SU-DHL-6 (cell line): ENCODE data around the gene DPF1.

Experiments used
- H2AFZ ChIP-seq: fragments of 200-600 bp; sonication (generic); 2 replicates; pipeline ENCODE4 v1.6.1; 2014; ENCODE audit warnings: low read depth, mild to moderate bottlenecking, moderate library complexity, mixed read lengths, antibody characterized with exemption, low read length; ENCODE audit not compliant: severe bottlenecking
- H3F3A ChIP-seq: fragments of 200-600 bp; shearing (Covaris generic); 2 replicates; pipeline ENCODE4 v1.6.0; 2016; ENCODE audit warnings: antibody characterized with exemption, mild to moderate bottlenecking; ENCODE audit not compliant: insufficient read depth
- H3K27ac ChIP-seq: fragments of 200-600 bp; sonication (generic); 2 replicates; pipeline ENCODE4 v1.5.1; 2016; ENCODE audit warnings: low read depth, mild to moderate bottlenecking, low read length, moderate library complexity, mixed read lengths
- H3K27me3 ChIP-seq: fragments of 200-600 bp; sonication (generic), shearing (Covaris generic); 2 replicates; pipeline ENCODE4 v1.6.0; 2014; ENCODE audit warnings: mild to moderate bottlenecking, low read length
- H3K36me3 ChIP-seq: fragments of 200-600 bp; sonication (generic); 2 replicates; pipeline ENCODE4 v1.6.1; 2014; ENCODE audit warnings: mild to moderate bottlenecking, low read length, mixed read lengths
- H3K4me2 ChIP-seq: fragments of 300-600, 200-600 bp; shearing (Covaris generic), sonication (generic); 2 replicates; pipeline ENCODE4 v1.6.0; 2014; ENCODE audit warnings: low read length, low read depth, mild to moderate bottlenecking; ENCODE audit not compliant: poor library complexity, severe bottlenecking
- H3K4me3 ChIP-seq: fragments of 200-600 bp; sonication (generic); 2 replicates; pipeline ENCODE4 v1.5.1; 2014; ENCODE audit warnings: antibody characterized with exemption, low read length, mild to moderate bottlenecking, mixed read lengths; ENCODE audit not compliant: insufficient read depth, poor library complexity, severe bottlenecking
- H3K79me2 ChIP-seq: fragments of 200-600 bp; sonication (generic); 2 replicates; pipeline ENCODE4 v1.6.1; 2014; ENCODE audit warnings: mild to moderate bottlenecking, low read length, moderate library complexity; ENCODE audit not compliant: insufficient read depth
- H3K9ac ChIP-seq: fragments of 200-600 bp; sonication (generic); 2 replicates; pipeline ENCODE4 v1.7.0; 2014; ENCODE audit warnings: mild to moderate bottlenecking, low read length
- H3K9me2 ChIP-seq: fragments of 200-600 bp; sonication (generic); replicated peaks from 2 replicates; pipeline ENCODE4 v1.6.1; 2014; ENCODE audit warnings: low read length; ENCODE audit not compliant: insufficient read depth
- H3K9me3 ChIP-seq: fragments of 200-600 bp; sonication (generic); 2 replicates; pipeline ENCODE4 v1.6.1; 2014; ENCODE audit warnings: low read length, mixed read lengths; ENCODE audit not compliant: insufficient read depth
- H4K20me1 ChIP-seq: fragments of 200-600 bp; sonication (generic); 2 replicates; pipeline ENCODE4 v1.6.1; 2014; ENCODE audit warnings: low read depth, mild to moderate bottlenecking, antibody characterized with exemption, low read length, moderate library complexity, mixed read lengths
- CTCF ChIP-seq: fragments of 200-600 bp; sonication (generic); IDR thresholded peaks from one replicate; pipeline ENCODE4 v1.5.1; 2017; ENCODE audit warnings: antibody characterized with exemption, mild to moderate bottlenecking, low read length, moderate library complexity; ENCODE audit not compliant: insufficient read depth, poor library complexity, severe bottlenecking
- EZH2phosphoT487 ChIP-seq: fragments of 200-600 bp; sonication (generic), shearing (Covaris generic); conservative IDR thresholded peaks from 2 replicates; pipeline ENCODE4 v1.6.1; 2018; ENCODE audit warnings: mild to moderate bottlenecking, antibody characterized with exemption, low read length, moderate library complexity, mixed read lengths

Gene DPF1

GRCh38 chr19:38163419-38164290 lies 60.4 kb downstream of the DPF1 start:
- peaks cover 23% of the 10 kb centered on the region; the same call in 1 of the 2 replicates for H3K36me3 ChIP-seq
- H3K4me3 ChIP-seq: no peak overlapping the region
- no peak overlapping the region for H3K27ac ChIP-seq
- H3K9me2 ChIP-seq: no peaks in the 10 kb centered on the region
- no peaks in the 10 kb centered on the region for H3K9me3 ChIP-seq
- H3K27me3 ChIP-seq: no peaks in the 10 kb centered on the region
- no peak overlapping the region for H3K9ac ChIP-seq
- no peaks in the 10 kb centered on the region for H4K20me1 ChIP-seq
- no peak overlapping the region for H2AFZ ChIP-seq
- TF ChIP-seq EZH2phosphoT487 (no peak), CTCF (no peak)
- H3F3A ChIP-seq: no peaks in the 10 kb centered on the region
- H3K4me2 ChIP-seq: no peak overlapping the region
- no peaks in the 10 kb centered on the region for H3K79me2 ChIP-seq

- Histone ChIP-seq H3K9ac (no peak overlapping the region), H3K79me2 (no peaks in the 10 kb centered on the region), H3K9me2 (no peaks in the 10 kb centered on the region), H3K4me2 (no peak overlapping the region), H3K9me3 (no peaks in the 10 kb centered on the region), H2AFZ (no peak overlapping the region), H3K27me3 (no peaks in the 10 kb centered on the region), H3F3A (no peaks in the 10 kb centered on the region), H4K20me1 (no peaks in the 10 kb centered on the region), H3K36me3 (peaks cover 23% of the 10 kb centered on the region; the same call in 1 of the 2 replicates), H3K4me3 (no peak overlapping the region), H3K27ac (no peak overlapping the region)
- no peak for TF ChIP-seq EZH2phosphoT487
- no peak for TF ChIP-seq CTCF
Measured at GRCh38 chr19:38162632-38163031, 61.4 kb downstream of the DPF1 start.

- Histone ChIP-seq H3K27me3 (no peaks in the 10 kb centered on the region), H3K36me3 (peaks cover 20% of the 10 kb centered on the region; the same call in 1 of the 2 replicates)
Measured at GRCh38 chr19:38162094-38162493, 61.9 kb downstream of the DPF1 start.

More at GRCh38 chr19:38162094-38162493, 61.9 kb downstream of the DPF1 start:
- Histone ChIP-seq H3K4me3 (no peak overlapping the region), H3K9me3 (no peaks in the 10 kb centered on the region), H3K9me2 (no peaks in the 10 kb centered on the region), H3K4me2 (no peak overlapping the region), H3K79me2 (no peaks in the 10 kb centered on the region), H3K9ac (no peak overlapping the region), H3K27ac (no peak overlapping the region), H3F3A (no peaks in the 10 kb centered on the region), H2AFZ (no peak overlapping the region), H4K20me1 (no peaks in the 10 kb centered on the region)
- TF ChIP-seq EZH2phosphoT487 (no peak), CTCF (no peak)
